Stimulated activated CD4-positive, alpha-beta T cell treated with anti-CD3 and anti-CD28 coated beads, Interleukin-12 subunit alpha, Interleukin-12 subunit beta, amount 100 ng/mL, for 4 hours (primary cell): ENCODE data around the gene PLPP6.

Source experiments
- DNase-seq: peaks from one replicate; pipeline ENCODE4 v3.0.0-alpha.2; 2020

The PLPP6 gene

DNA sequence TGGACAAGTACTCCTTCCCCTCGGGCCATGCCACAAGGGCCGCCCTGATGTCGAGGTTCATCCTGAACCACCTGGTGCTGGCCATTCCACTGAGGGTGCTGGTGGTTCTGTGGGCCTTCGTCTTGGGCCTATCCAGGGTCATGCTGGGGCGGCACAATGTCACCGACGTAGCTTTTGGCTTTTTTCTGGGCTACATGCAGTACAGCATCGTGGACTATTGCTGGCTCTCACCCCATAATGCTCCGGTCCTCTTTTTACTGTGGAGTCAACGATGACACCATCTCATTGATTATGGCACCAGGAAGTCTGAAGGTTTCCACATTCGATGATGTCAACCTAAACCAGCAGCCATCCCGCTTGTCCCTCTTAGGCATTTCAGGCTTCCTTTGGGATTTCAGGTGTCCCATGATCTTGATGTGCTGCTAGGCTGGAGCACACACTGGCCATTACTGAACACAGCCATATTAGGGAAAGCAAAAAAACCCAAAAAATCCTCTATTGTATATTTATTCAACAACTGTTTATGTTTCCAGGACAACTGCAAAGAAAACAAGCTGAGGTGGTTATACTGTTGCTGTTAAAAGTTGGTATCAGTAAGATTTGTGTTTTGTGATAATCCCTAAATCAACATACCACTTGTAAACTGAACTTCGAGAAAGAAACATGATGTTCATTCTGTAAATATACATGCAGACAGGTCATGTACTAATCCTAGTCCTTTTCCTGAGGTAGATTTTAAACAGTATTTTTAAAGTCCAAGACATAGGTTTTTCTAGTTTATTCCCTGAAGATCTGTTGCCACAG is 1.1 kb downstream of the PLPP6 start:
- no peak for DNase-seq

DNA sequence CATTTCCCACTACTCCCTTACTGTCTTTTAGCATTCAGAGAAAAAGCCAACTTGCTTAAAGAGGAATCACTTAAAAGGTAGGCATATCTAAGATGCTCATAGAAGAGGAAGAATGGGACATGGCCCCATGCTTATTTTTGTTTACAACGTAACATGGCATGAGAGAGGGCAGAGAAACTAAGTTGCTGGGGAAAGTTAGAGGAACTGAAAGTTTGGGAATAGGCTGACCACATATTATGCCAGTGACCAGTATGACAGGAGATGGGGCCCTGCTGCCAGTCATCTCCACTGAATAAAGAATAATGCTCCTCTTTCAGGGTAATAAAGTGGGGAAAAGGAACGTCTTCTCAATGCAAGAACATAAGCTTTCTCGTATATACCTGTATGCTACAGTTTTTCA is 1.9 kb downstream of the PLPP6 start:
- no peak for DNase-seq

DNA sequence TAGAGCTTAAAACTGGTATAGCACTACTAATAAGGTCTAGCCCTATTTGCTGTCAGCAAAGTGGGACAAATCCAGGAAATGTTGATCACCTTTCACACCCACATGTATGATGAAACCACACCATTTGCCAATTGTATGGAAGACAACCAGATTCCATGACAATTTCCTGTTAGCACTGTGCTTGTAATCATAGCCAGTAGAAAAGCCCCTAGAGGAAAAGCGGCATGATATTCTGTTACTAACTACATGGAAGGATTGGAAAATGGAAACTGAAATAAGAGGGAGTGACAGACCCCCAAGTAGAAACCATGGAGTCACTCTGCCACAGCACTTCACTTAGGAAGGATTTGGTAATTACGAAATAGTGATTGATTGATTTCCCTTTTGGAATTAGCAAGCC is 3.3 kb downstream of the PLPP6 start:
- DNase-seq, result no peak

DNA sequence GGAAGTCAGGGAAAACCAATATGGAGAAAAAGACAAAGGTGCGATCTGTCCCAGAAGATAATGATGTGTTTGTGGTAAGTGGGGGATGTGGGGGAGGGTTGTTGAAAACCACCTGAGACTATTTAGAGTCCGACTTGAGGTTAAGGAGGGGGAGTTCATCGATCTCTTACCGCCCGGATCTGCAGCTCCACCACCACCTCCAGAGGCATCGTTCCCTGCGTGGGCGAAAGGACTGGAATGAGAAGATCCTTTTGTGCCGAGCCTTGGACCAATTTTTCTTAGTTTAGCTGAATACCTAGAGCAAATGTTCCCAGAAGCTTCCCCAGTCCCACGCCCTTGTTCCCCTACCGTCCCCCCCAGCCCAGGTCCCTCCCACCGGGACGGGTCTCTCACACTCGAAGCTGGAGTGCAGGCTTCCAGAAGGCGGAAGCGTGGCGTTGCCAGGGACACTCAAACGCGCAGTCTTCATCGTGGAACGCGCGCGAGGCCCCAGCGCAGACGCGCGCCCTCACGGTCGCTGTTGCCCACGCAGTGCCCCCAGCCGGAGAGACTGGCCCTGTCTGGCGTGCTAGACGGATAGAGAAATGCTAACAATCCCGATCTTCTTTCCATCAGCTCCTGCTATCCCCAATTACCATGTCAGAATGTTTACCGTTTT is 4.1 kb downstream of the PLPP6 start, which contains the start of gene SPATA6L:
Gene SPATA6L (minus strand): TSS at position 439 of the 658 bp plus-strand sequence. CDS start 230 bp downstream, at position 209.
- peak; percentile 33 for DNase-seq

DNA sequence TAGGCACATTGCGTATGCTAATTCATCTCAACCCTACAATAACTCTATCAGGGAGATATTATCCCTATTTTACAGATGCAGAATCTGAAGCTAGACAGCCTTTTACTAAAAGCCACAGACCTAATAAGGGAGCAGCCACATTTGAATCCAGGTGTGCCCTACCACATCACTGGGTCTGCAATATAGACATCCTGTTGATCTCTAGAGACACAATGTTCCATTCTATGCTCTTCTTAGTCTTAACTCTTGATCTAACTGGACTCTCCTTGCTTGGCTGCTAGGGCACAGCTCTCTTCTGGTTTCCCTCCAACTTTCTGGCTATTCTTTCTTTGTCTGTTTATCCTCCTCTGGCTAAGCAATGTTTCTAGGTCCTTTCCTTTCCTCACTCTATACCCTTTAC is 5.6 kb downstream of the PLPP6 start:
- DNase-seq, result no peak

DNA sequence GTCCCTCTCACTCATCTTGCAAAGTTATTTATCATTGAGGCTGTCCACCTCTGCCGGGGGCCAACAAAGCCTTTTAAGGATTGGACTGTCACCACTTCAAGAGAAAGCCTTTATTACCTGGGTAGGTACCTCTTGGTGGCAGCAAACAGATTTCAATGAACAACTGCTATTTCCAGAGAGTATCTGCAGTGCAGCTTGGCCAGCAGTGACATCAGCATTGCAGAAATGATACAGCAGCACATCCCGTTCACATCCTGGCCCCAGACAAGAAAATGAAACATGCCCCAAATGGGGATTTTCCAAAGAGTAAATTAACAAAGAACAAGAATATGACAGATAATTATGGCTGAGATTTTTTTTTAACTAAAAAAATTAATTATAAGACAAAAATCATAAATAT is 6.5 kb downstream of the PLPP6 start:
- DNase-seq, result no peak

DNA sequence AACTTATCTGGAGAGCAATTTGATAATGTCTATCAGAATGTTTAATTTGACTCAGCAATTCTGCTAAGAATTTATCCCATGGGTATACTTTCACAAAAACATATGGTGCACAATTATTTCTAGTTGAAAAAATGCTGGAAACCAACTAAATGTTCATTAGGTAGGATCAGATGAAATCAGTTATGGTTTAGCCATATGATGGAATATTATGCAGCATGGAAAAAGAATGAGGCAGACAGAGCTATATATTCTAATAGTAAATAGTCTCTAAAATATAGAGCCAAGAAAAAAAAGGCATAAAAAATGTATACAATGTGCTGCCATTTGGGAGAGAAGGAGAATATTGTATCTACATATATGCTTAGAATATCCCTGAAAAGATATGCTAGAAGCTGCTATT is 7.8 kb downstream of the PLPP6 start:
- no peak for DNase-seq

DNA sequence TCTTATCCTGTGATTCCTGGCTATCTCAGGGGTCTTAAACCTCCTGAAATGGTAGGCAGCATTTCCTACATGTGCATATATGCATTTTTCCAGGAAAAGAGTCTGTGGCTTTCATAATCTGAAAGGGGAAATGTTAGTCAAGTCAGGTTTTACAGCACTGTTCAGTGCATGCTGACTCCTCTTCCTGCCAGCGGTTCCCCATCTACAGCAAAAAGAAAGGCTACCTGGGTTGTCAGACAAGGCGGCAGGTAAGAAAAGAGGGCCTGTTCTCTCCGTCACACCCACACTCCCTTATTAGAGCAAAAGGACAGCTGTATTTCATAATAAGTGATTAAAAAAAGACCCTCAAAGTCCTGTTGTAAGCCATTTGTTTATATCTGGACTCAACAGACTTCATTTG is 8.5 kb downstream of the PLPP6 start:
- DNase-seq, result no peak

DNA sequence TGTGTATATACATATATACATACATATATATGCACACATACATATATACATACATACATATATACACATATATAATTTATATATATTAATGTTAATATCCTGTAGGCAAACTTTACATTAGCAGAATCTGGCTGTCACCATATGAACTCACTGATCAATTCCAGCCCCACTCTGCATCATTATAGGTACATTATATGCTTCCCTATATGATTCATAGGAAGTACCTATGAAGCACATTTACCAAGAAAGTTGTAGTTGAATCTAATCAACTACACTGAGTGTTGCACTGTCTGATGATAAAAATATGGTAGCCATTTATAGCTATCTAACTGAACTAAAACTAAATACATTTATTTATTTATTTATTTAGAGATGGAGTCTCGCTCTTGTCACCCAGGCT is 9.6 kb downstream of the PLPP6 start:
- DNase-seq, result no peak

DNA sequence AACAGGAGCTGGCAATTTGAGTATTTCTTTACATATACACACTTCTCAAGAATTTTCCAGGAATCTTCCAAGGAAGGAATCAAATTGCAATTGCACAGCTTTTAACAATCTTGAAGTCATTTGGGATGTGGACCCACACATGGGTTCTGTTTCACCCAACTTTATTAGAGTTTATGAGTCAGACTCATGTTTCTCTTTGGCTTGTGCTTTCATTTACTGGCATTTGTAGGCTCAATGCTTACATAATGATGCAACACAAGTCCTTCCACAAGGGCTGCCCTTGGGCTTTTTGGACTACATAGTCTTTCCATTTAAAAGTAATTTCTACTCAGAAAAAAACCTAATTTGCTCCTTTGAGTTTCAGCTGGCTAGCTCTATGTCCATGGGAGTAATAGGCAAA is 12.7 kb downstream of the PLPP6 start:
- DNase-seq, result no peak

DNA sequence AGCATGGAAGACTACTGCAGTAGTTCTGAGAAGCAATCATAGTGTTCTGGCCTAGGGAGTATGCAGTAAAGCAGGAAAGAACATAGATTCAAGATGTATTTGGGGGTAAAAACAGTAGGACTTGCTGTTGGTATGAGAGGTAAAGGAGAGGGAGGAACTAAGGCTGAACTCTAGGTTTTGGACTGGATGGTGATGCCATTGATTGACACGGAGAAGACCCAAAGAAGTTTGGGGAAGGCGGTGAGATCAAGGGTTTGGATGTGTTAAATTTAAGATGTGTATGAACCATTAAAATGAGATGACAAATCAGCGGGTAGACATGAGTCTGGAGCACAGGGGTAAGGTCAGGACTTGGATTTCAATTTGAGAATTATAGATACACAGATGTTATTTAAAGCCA is 15.3 kb downstream of the PLPP6 start:
- DNase-seq, result no peak

DNA sequence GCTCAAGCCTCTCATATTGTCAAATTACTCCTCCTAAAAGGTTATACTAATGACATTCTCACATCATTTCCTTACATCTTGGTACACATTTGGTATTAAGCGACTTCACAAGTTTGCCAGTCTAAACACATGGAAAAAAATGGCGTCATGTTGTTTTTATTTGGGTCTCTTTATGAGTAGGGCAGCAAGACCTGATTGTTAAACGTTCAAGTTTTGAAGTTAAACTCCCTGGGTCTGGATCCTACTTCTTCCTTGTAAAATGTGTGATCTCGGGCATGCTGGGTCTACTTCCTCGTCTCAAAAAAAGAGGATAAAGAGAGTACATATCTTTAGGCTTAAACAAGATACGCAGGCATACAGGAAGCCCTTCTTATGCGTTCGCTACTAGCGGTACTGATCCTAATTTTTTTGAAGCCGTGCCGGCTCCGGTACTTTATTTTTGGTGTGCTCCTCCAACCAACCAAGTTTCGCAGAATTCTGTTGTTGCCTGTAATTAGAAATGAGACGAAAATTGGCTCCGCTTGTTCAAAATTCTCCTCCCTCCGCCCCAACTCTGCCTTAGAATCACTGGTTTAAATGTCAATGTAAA is 16.7 kb downstream of the PLPP6 start:
- peak; percentile 6 for DNase-seq

DNA sequence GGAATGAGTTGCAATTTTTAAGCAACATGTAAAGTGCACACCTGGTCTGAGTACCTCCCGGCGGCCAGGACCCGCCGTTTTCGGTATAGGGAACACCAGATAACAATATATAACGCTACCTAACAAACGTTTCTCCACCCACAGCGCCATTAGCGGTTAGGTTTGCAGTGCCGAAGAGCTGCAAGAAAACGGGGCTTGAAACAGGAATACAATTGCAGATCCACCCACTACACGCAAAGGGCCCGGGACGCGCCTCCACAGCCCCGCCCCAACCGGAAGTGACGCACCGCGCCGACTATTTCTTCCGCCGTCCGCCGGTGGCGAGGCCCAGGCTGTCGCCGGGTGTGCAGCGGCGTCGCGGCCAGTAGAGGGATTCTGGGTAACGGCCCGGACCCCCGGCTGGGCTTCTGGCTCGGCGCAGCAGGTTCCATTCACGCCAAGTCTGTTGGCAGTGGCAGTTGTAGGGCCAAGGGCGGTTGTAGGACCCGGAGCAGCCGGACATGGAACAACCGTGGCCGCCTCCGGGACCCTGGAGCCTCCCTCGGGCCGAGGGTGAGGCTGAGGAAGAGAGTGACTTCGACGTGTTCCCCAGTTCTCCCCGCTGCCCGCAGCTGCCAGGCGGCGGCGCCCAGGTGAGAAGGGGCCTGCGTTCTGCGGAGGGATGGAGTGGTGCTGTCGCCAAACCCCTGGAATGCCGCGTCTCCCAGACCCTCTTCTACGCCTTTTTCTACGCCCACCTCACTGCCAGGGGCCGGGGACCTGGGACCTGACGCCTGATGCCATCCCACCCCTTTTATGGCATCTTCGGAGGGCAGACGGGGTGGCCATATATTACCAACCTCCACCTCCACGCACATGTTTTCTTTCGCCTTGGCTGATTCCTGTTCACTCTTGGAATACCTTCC is 17.4 kb downstream of the PLPP6 start, which contains the start of gene CDC37L1:
Gene CDC37L1 (plus strand): TSS at position 302 of the 905 bp plus-strand sequence. CDS start 199 bp downstream, at position 501.
- peak; percentile 99 for DNase-seq

DNA sequence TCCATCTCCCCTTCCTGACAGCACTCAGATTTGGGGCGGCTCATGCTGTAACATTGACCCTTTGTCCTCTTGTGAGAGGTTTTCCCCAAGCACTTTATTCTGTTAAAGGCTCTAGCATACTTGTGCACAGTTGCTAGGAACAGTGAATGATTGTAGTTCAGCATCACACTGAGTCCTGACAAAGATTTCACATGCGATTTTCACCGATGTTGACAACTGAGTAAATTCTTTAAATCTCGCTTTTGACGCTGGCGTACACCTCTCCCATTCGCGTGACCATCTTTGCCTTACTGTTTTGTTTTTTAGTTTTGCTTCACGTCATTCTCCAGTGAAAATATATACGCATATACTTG is 18.1 kb downstream of the PLPP6 start:
- no peak for DNase-seq

DNA sequence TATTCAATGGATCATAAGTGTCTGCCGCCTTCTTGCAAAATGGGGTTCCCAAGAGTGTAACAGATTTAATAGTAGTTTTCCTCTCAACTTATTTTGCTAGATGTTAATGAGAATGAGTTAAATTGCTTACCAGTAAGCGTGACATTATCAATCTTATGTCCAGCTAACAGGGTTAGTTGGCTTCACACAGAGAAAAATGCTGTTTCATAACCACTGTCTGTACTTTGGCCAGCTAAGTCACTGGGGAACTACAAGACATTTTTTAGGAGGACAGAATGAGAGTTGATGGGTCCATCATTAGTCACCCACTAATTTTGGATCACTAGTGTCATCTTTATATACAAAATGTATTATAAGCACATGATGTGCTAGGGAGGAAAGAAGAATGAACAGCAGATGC is 18.7 kb downstream of the PLPP6 start:
- no peak for DNase-seq

DNA sequence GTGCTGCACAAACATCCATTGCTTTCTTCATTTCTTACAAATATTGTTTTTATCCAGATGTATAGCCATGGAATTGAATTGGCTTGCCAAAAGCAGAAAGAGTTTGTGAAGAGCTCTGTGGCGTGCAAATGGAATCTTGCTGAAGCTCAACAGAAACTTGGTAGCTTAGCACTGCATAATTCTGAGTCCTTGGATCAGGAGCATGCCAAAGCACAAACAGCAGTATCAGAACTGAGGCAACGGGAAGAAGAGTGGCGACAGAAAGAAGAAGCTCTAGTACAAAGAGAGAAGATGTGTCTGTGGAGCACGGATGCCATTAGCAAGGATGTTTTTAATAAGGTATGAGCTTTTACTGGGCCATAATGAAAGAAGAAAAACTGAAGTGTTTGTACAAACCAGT is 22.7 kb downstream of the PLPP6 start:
- no peak for DNase-seq

DNA sequence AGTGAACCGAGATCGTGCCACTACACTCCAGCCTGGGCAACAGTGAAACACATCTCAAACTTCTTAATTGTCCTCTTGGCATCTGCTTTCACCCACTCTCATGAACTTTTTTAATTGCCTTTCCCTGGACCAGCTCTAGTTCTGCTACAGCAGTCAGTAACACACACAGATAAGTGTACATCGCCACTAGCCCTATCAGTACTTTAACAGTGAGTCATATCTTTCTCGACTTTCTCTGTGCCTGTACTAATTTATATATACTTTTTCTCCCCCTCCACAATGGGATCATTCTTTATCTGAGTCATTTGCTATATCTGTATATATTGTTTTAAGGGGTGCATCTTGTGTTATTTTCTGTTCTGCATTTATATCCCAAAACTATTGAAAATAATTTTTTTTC is 24.0 kb downstream of the PLPP6 start:
- no peak for DNase-seq

DNA sequence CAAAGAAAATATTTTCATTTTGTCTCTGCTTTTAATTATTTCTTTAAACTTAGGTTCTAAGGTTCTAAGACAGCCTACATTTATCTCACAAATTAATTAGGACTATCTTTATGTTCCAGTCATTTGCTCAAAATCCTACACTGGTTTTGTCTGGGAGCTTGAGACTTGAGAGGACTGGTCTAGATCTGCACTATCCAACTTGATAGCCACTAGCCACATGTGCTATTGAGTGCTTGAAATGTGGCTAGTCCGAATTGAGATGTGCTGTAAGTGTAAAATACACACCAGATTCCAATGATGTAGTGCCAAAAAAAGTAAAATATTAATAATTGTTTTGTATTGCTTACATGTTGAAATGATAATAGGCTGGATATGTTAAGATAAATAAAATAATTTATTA is 24.5 kb downstream of the PLPP6 start:
- no peak for DNase-seq

DNA sequence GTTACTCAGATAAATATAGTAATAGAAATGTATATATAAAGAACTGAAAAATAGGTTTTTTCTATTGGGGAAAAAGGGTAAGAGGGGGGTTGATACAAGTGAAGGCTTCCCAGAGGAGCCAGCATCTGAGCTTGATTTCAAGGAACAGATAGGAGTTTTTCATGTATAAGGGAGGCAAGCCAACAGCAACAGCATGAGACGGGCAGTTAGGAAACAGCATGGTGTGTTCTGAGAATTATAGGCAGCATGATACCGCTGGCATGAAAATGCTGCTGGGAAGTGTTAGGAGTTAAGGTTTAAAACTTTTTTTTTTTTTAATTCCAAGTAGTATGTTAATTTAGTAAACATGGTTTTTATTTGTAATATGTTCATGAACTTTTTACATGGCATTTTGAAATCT is 26.9 kb downstream of the PLPP6 start:
- no peak for DNase-seq

DNA sequence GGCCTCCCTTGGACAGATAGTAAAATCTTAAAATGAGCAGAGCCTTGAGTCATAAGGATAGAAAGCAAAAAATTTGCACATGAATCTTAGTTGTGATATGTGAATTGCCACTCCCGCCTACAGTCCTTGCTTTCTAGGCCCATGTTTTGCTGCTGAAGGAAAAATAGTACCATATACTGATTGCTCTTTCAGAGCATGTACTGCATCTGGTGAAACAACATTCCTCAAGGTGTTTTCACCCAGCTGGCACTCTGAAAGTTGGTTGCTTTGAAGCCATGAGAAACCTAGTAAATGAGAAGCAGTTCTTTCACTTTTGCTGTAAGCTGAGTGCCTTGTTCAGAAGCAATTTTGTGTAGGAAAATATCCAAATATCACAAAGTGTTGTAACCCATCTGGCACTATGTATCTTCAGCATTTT is 27.6 kb downstream of the PLPP6 start:
- DNase-seq, result no peak

DNA sequence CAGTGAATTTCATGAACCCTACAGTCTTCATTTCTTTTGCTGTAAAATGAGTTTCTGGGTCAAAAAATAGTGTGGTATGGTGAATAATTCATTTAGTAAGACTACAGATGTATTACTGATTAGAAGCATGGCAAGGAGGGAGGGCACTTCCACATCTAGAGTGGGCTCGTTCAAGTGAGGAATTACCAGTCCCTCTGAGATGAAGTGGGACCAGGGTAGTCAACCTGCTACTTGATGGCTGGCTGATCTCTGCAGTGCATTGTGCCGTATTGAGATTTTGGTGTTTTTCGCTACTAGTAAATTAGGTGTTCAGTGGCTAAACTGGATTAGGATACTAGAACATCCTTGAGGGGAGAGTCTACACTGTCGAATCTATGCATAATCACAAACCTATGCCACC is 28.1 kb downstream of the PLPP6 start:
- no peak for DNase-seq

DNA sequence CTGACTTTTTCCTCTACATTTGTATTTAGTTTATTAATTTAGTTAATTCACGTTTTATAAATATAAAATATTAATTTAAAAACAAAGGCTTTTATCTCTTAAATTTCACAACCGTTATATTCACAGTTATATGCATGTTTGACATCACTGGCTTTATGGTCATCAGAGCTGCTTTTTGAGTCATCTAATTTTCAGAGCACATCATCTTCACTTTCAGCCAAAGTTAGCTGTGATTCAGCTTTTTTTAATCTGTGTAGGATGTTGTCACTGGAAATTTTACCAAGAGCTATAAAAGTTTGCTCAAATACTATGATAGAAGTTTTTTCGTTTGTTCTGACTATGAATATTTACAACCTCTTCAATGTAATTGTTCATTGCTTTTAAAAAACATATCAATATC is 29.7 kb downstream of the PLPP6 start:
- DNase-seq, result no peak

DNA sequence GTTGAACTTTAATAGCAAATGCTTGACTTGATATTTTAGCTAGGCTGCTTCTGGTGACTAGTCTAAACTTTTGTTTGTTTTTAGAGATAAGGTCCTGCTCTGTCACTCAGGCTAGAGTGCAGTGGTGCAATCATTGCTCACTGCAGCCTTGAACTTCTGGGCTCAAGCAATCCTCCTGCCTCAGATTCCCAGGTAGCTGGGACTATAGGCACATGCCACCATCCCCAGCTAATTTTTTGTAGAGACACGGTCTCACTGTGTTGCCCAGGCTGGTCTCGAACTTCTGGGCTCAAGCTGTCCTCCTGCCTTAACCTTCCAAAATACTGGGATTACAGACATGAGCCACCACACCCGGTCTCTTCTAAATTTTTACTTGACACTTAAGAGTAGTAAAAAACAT is 38.0 kb downstream of the PLPP6 start:
- DNase-seq, result no peak
